Neural progenitor cell (in vitro differentiated cells): Measurements from ENCODE around the gene SSBP4. TPM values are rescaled to one million over a fixed set of nuclear protein-coding genes. Genes with fewer than 3 reads are reported as not detected.
A peak's percentile ranks its signal among the peaks of the same experiment; 100 is the strongest.

ENCODE experiments used
- DNase-seq: peaks from one replicate; pipeline ENCODE4 v3.0.0-alpha.2; 2016; ENCODE audit warnings: low spot score
- H2AFZ ChIP-seq: fragments of 200-600 bp; sonication (generic); replicated peaks from 2 replicates; pipeline ENCODE4 v1.6.1; 2016; ENCODE audit warnings: antibody characterized with exemption
- H3F3A ChIP-seq: fragments of 200-600 bp; sonication (generic); 2 replicates; pipeline ENCODE4 v1.6.1; 2016; ENCODE audit warnings: antibody characterized with exemption, low read depth
- H3K27ac ChIP-seq: fragments of 200-600 bp; sonication (generic); 2 replicates; pipeline ENCODE4 v1.5.1; 2016; ENCODE audit warnings: mild to moderate bottlenecking
- H3K27me3 ChIP-seq: fragments of 200-600 bp; sonication (generic); 2 replicates; pipeline ENCODE4 v1.6.1; 2016; ENCODE audit warnings: mild to moderate bottlenecking, moderate library complexity
- H3K36me3 ChIP-seq: fragments of 200-600 bp; sonication (generic); 2 replicates; pipeline ENCODE4 v1.5.1; 2016
- H3K4me1 ChIP-seq: fragments of 200-600 bp; sonication (generic); 2 replicates; pipeline ENCODE4 v1.6.1; 2016; ENCODE audit warnings: mixed run types
- H3K4me2 ChIP-seq: fragments of 200-600 bp; sonication (generic); 2 replicates; pipeline ENCODE4 v1.6.1; 2016
- H3K4me3 ChIP-seq: fragments of 200-600 bp; sonication (generic); 2 replicates; pipeline ENCODE4 v1.5.1; 2016
- H3K79me2 ChIP-seq: fragments of 200-600 bp; sonication (generic); 2 replicates; pipeline ENCODE4 v1.6.1; 2016; ENCODE audit warnings: low read depth
- H3K9ac ChIP-seq: fragments of 200-600 bp; sonication (generic); 2 replicates; pipeline ENCODE4 v1.6.1; 2016
- H3K9me3 ChIP-seq: fragments of 200-600 bp; sonication (generic); 2 replicates; pipeline ENCODE4 v1.5.1; 2016; ENCODE audit warnings: low read depth
- H4K20me1 ChIP-seq: fragments of 200-600 bp; sonication (generic); 2 replicates; pipeline ENCODE4 v1.6.1; 2016; ENCODE audit warnings: low read depth
- H3K27ac Mint-ChIP-seq: 3 replicates; pipeline ENCODE4 v1.8.0; 2021; ENCODE audit warnings: mixed read lengths
- H3K27me3 Mint-ChIP-seq: 2 replicates; pipeline ENCODE4 v1.8.0; 2022; ENCODE audit warnings: low read depth, mild to moderate bottlenecking, inconsistent platforms, moderate library complexity, mixed read lengths; ENCODE audit not compliant: insufficient read depth
- H3K36me3 Mint-ChIP-seq: 3 replicates; pipeline ENCODE4 v1.8.0; 2021; ENCODE audit warnings: mixed read lengths
- H3K4me1 Mint-ChIP-seq: 3 replicates; pipeline ENCODE4 v1.8.0; 2021; ENCODE audit warnings: mixed read lengths
- H3K4me3 Mint-ChIP-seq: 3 replicates; pipeline ENCODE4 v1.8.0; 2021; ENCODE audit warnings: mild to moderate bottlenecking, moderate library complexity, mixed read lengths
- H3K9me3 Mint-ChIP-seq: 3 replicates; pipeline ENCODE4 v1.8.0; 2020; ENCODE audit warnings: mixed read lengths
- EZH2 ChIP-seq: fragments of 200-600 bp; sonication (generic); IDR thresholded peaks from 2 replicates; pipeline ENCODE4 v1.6.1; 2017; ENCODE audit warnings: antibody characterized with exemption, mild to moderate bottlenecking, moderate library complexity
- EZH2phosphoT487 ChIP-seq: fragments of 200-600 bp; sonication (generic); IDR thresholded peaks from 2 replicates; pipeline ENCODE4 v1.6.1; 2017; ENCODE audit warnings: antibody characterized with exemption
- total RNA-seq: library from RNA; depleted of rRNA; stranded (reverse); fragments of >200 nt; gene quantifications from 2 replicates; pipeline ENCODE4 v1.2.3, GENCODE V29; 2015; ENCODE audit warnings: low replicate concordance
- TF ChIP-seq, protein P1 (sequence below): fragments of 200-600 bp; sonication (generic); IDR thresholded peaks from 2 replicates; pipeline ENCODE4 v1.5.1; 2017; ENCODE audit warnings: antibody characterized with exemption, mild to moderate bottlenecking

The SSBP4 gene
- total RNA-seq, 1 donor from 2014 or later, result 21.1 TPM

GRCh38 chr19:18457483-18458331 is 38.5 kb downstream of the SSBP4 start:
- Histone ChIP-seq H3K27ac (no peak overlapping the region), H4K20me1 (peaks cover 3% of the 10 kb centered on the region), H2AFZ (no peak overlapping the region), H3K4me2 (no peak overlapping the region), H3K27me3 (no peaks in the 10 kb centered on the region), H3K9ac (no peak overlapping the region), H3K4me1 (no peaks in the 10 kb centered on the region), H3F3A (no peaks in the 10 kb centered on the region), H3K36me3 (no peaks in the 10 kb centered on the region), H3K79me2 (no peaks in the 10 kb centered on the region), H3K4me3 (no peak overlapping the region), H3K9me3 (no peaks in the 10 kb centered on the region)
- Mint-ChIP-seq H3K36me3 (peaks cover 6% of the 10 kb centered on the region), H3K4me3 (no peak overlapping the region), H3K27ac (no peak overlapping the region), H3K27me3 (peaks cover 4% of the 10 kb centered on the region), H3K9me3 (no peaks in the 10 kb centered on the region), H3K4me1 (peaks cover 7% of the 10 kb centered on the region)
- TF ChIP-seq EZH2phosphoT487 (no peak), EZH2 (no peak)
- TF ChIP-seq, protein P1, sequence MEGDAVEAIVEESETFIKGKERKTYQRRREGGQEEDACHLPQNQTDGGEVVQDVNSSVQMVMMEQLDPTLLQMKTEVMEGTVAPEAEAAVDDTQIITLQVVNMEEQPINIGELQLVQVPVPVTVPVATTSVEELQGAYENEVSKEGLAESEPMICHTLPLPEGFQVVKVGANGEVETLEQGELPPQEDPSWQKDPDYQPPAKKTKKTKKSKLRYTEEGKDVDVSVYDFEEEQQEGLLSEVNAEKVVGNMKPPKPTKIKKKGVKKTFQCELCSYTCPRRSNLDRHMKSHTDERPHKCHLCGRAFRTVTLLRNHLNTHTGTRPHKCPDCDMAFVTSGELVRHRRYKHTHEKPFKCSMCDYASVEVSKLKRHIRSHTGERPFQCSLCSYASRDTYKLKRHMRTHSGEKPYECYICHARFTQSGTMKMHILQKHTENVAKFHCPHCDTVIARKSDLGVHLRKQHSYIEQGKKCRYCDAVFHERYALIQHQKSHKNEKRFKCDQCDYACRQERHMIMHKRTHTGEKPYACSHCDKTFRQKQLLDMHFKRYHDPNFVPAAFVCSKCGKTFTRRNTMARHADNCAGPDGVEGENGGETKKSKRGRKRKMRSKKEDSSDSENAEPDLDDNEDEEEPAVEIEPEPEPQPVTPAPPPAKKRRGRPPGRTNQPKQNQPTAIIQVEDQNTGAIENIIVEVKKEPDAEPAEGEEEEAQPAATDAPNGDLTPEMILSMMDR, result no peak
- DNase-seq, result no peak

DNA sequence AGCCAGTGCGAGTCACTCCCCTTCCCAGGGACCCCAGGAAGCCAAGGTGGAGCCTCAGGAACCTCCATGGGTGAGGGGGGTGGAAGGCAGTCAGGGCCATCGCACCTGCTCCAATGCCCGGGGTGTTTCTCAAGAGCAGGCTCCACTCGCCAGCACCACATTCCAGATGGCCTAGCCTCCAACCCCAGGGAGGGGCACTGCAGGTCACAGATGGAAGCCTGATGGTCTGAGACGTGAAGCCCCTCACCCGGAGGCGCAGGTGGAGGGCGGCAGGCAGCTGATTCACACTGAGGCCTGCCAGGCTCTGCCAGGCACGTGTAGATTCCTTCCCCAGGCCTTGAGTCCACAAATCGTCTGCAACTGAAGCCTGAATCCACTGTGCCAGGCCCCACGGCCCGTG is 41.7 kb downstream of the SSBP4 start:
- no peak overlapping the region for H3K27ac ChIP-seq
- H4K20me1 ChIP-seq, result peaks cover 3% of the 10 kb centered on the region
- H3K4me3 ChIP-seq, result no peak overlapping the region
- no peaks in the 10 kb centered on the region for H3K36me3 ChIP-seq
- no peaks in the 10 kb centered on the region for H3K4me1 ChIP-seq
- Mint-ChIP-seq H3K4me3 (no peak overlapping the region), H3K27ac (no peak overlapping the region), H3K9me3 (no peaks in the 10 kb centered on the region), H3K27me3 (peaks cover 4% of the 10 kb centered on the region), H3K4me1 (peaks cover 7% of the 10 kb centered on the region), H3K36me3 (peaks cover 4% of the 10 kb centered on the region)
- no peaks in the 10 kb centered on the region for H3F3A ChIP-seq
- no peak for DNase-seq
- no peaks in the 10 kb centered on the region for H3K27me3 ChIP-seq
- no peak overlapping the region for H3K9ac ChIP-seq
- H3K9me3 ChIP-seq, result no peaks in the 10 kb centered on the region
- no peak overlapping the region for H2AFZ ChIP-seq
- H3K79me2 ChIP-seq, result no peaks in the 10 kb centered on the region
- no peak for TF ChIP-seq EZH2
- TF ChIP-seq, protein P1, result no peak
- no peak overlapping the region for H3K4me2 ChIP-seq

- Mint-ChIP-seq H3K4me3 (peak overlapping the region; percentile 25), H3K36me3 (peaks cover 4% of the 10 kb centered on the region), H3K4me1 (peaks cover 7% of the 10 kb centered on the region), H3K9me3 (no peaks in the 10 kb centered on the region), H3K27me3 (peaks cover 4% of the 10 kb centered on the region), H3K27ac (no peak overlapping the region)
- Histone ChIP-seq H3K4me1 (no peaks in the 10 kb centered on the region), H3K9me3 (no peaks in the 10 kb centered on the region), H3K79me2 (no peaks in the 10 kb centered on the region), H3K36me3 (no peaks in the 10 kb centered on the region), H3K4me3 (no peak overlapping the region), H3K9ac (no peak overlapping the region), H3K4me2 (no peak overlapping the region), H3K27ac (no peak overlapping the region), H3K27me3 (no peaks in the 10 kb centered on the region), H3F3A (no peaks in the 10 kb centered on the region), H2AFZ (no peak overlapping the region), H4K20me1 (peaks cover 8% of the 10 kb centered on the region)
- TF ChIP-seq, protein P1, result no peak
- no peak for DNase-seq
Measured at GRCh38 chr19:18461471-18461870, 42.3 kb downstream of the SSBP4 start.
